ENCODE results near the gene WDR90. TPM values are rescaled to one million over a fixed set of nuclear protein-coding genes. Genes with fewer than 3 reads are reported as not detected.

WDR90 gene
- total and polyA plus RNA-seq, 2 of the 13 experiments (the other 11 are each of a cell fraction or from before 2014, with no cell fraction given), result 14.9 to 28.9 TPM

DNA sequence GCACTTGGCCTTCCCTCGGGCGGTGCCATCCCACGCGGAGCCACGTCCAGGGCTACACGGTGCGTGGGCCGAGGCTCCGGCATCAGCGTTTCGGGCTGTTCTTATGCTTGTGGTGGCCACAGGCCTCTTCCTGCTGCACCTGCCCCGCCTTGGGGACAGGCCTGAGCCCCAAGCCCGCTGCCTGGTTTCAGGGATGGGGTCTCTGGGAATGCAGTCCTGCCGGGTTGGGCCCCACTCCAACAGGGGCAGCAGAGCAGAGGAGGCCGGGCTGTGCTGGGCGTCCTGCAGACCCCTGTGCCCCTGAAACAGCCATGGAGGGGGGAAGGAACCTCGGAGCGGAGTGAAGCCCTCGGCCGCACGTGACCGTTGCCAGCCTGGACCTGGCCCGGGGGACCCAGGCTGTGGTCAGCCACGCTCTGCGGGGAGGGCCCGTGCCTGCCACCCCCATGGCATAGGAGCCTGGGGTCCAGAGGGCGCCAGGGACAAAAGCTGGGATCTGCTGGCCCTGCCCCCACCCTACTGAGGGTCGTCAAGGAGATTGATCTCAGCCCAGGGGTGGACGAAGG is 18.8 kb upstream of the WDR90 start (continued):
- TF ChIP-seq, protein P1, sequence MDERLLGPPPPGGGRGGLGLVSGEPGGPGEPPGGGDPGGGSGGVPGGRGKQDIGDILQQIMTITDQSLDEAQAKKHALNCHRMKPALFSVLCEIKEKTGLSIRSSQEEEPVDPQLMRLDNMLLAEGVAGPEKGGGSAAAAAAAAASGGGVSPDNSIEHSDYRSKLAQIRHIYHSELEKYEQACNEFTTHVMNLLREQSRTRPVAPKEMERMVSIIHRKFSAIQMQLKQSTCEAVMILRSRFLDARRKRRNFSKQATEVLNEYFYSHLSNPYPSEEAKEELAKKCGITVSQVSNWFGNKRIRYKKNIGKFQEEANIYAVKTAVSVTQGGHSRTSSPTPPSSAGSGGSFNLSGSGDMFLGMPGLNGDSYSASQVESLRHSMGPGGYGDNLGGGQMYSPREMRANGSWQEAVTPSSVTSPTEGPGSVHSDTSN (CRISPR knock-in tag; IDR thresholded peaks at IDR 0.05), result no peak
- TF ChIP-seq MIER2 (CRISPR knock-in tag; IDR thresholded peaks at IDR 0.05) (no peak), ZNF282 (IDR thresholded peaks at IDR 0.05; ENCODE audit: partially characterized antibody) (no peak), ZNF256 (CRISPR knock-in tag; conservative IDR thresholded peaks at IDR 0.05) (0 out of 2 replicates have a peak, but pooled peaks have one; percentile 69), FOSL2 (CRISPR knock-in tag; IDR thresholded peaks at IDR 0.05) (no peak; the same call in 1 of the 2 replicates), MAF1 (CRISPR knock-in tag; IDR thresholded peaks at IDR 0.05; ENCODE audit: borderline replicate concordance) (peak; percentile 63; the same call in 1 of the 2 replicates), ZNF776 (CRISPR knock-in tag; IDR thresholded peaks at IDR 0.05) (no peak), HES4 (CRISPR knock-in tag; IDR thresholded peaks at IDR 0.05; ENCODE audit: borderline replicate concordance) (no peak; the same call in 1 of the 2 replicates), LBX2 (CRISPR knock-in tag; IDR thresholded peaks at IDR 0.05; ENCODE audit: borderline replicate concordance) (no peak), EED (CRISPR knock-in tag; IDR thresholded peaks at IDR 0.05) (no peak), TIGD3 (CRISPR knock-in tag; IDR thresholded peaks at IDR 0.05; ENCODE audit: borderline replicate concordance) (no peak)
- TF ChIP-seq, protein P2, sequence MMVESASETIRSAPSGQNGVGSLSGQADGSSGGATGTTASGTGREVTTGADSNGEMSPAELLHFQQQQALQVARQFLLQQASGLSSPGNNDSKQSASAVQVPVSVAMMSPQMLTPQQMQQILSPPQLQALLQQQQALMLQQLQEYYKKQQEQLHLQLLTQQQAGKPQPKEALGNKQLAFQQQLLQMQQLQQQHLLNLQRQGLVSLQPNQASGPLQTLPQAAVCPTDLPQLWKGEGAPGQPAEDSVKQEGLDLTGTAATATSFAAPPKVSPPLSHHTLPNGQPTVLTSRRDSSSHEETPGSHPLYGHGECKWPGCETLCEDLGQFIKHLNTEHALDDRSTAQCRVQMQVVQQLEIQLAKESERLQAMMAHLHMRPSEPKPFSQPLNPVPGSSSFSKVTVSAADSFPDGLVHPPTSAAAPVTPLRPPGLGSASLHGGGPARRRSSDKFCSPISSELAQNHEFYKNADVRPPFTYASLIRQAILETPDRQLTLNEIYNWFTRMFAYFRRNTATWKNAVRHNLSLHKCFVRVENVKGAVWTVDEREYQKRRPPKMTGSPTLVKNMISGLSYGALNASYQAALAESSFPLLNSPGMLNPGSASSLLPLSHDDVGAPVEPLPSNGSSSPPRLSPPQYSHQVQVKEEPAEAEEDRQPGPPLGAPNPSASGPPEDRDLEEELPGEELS (CRISPR knock-in tag; IDR thresholded peaks at IDR 0.05), result 0 out of 2 replicates have a peak, but pooled peaks have one; percentile 25
- TF ChIP-seq, protein P3, sequence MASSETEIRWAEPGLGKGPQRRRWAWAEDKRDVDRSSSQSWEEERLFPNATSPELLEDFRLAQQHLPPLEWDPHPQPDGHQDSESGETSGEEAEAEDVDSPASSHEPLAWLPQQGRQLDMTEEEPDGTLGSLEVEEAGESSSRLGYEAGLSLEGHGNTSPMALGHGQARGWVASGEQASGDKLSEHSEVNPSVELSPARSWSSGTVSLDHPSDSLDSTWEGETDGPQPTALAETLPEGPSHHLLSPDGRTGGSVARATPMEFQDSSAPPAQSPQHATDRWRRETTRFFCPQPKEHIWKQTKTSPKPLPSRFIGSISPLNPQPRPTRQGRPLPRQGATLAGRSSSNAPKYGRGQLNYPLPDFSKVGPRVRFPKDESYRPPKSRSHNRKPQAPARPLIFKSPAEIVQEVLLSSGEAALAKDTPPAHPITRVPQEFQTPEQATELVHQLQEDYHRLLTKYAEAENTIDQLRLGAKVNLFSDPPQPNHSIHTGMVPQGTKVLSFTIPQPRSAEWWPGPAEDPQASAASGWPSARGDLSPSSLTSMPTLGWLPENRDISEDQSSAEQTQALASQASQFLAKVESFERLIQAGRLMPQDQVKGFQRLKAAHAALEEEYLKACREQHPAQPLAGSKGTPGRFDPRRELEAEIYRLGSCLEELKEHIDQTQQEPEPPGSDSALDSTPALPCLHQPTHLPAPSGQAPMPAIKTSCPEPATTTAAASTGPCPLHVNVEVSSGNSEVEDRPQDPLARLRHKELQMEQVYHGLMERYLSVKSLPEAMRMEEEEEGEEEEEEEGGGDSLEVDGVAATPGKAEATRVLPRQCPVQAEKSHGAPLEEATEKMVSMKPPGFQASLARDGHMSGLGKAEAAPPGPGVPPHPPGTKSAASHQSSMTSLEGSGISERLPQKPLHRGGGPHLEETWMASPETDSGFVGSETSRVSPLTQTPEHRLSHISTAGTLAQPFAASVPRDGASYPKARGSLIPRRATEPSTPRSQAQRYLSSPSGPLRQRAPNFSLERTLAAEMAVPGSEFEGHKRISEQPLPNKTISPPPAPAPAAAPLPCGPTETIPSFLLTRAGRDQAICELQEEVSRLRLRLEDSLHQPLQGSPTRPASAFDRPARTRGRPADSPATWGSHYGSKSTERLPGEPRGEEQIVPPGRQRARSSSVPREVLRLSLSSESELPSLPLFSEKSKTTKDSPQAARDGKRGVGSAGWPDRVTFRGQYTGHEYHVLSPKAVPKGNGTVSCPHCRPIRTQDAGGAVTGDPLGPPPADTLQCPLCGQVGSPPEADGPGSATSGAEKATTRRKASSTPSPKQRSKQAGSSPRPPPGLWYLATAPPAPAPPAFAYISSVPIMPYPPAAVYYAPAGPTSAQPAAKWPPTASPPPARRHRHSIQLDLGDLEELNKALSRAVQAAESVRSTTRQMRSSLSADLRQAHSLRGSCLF (CRISPR knock-in tag; IDR thresholded peaks at IDR 0.05; ENCODE audit: borderline replicate concordance), result no peak
- TF ChIP-seq, protein P4, sequence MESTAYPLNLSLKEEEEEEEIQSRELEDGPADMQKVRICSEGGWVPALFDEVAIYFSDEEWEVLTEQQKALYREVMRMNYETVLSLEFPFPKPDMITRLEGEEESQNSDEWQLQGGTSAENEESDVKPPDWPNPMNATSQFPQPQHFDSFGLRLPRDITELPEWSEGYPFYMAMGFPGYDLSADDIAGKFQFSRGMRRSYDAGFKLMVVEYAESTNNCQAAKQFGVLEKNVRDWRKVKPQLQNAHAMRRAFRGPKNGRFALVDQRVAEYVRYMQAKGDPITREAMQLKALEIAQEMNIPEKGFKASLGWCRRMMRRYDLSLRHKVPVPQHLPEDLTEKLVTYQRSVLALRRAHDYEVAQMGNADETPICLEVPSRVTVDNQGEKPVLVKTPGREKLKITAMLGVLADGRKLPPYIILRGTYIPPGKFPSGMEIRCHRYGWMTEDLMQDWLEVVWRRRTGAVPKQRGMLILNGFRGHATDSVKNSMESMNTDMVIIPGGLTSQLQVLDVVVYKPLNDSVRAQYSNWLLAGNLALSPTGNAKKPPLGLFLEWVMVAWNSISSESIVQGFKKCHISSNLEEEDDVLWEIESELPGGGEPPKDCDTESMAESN (CRISPR knock-in tag; conservative IDR thresholded peaks at IDR 0.05), result no peak; the same call in 1 of the 2 replicates
